Erythroblast (primary cell): ENCODE data around the gene MICAL3.

ENCODE experiments used
- GATA1 ChIP-seq: IDR thresholded peaks from 2 replicates; pipeline ENCODE4 v1.6.1; 2011; ENCODE audit warnings: low read depth, mild to moderate bottlenecking, control low read depth, low read length, moderate library complexity
- POLR2A ChIP-seq: IDR thresholded peaks from 2 replicates; pipeline ENCODE4 v1.6.1; 2011; ENCODE audit warnings: mild to moderate bottlenecking, low read length

- TF ChIP-seq POLR2A (no peak), GATA1 (no peak)
Measured at GRCh38 chr22:18057568-18058209, 33.3 kb upstream of the MICAL3 start.
